ENCODE data around the gene GPC5.
"Not testable (repeated sequence)": the region's sequence is repeated elsewhere in the genome, so short reads cannot be mapped to it uniquely, and the experiment has no call there.

Gene GPC5

GRCh38 chr13:91659256-91660075 is 261.0 kb downstream of the GPC5 start:
- no peak for DNase-seq

- no peak for DNase-seq
Observed at GRCh38 chr13:91660076-91660415, 261.6 kb downstream of the GPC5 start.

GRCh38 chr13:91661692-91662490 is 263.5 kb downstream of the GPC5 start:
- no peak for DNase-seq

GRCh38 chr13:91664039-91664438 is 265.6 kb downstream of the GPC5 start:
- peak in 1 of 2 experiments; percentile 64 for DNase-seq

GRCh38 chr13:91667486-91667885 is 269.1 kb downstream of the GPC5 start:
- no peak for DNase-seq

- DNase-seq, result no peak
Observed at GRCh38 chr13:91668866-91669495, 270.6 kb downstream of the GPC5 start.

- not testable (repeated sequence) for DNase-seq
Observed at GRCh38 chr13:91674347-91674746, 275.9 kb downstream of the GPC5 start.

GRCh38 chr13:91684746-91685145 is 286.3 kb downstream of the GPC5 start:
- DNase-seq, result no peak

GRCh38 chr13:91690944-91691343 is 292.5 kb downstream of the GPC5 start:
- no peak for DNase-seq

GRCh38 chr13:91693466-91693865 is 295.0 kb downstream of the GPC5 start:
- peak in 1 of 2 experiments; percentile 26 for DNase-seq

GRCh38 chr13:91698308-91698707 is 299.9 kb downstream of the GPC5 start:
- no peak for DNase-seq

- DNase-seq, result no peak
Observed at GRCh38 chr13:91698767-91699166, 300.3 kb downstream of the GPC5 start.

- DNase-seq, result no peak
Observed at GRCh38 chr13:91699863-91700262, 301.4 kb downstream of the GPC5 start.

- no peak for DNase-seq
Observed at GRCh38 chr13:91701975-91702374, 303.6 kb downstream of the GPC5 start.

GRCh38 chr13:91702411-91702810 is 304.0 kb downstream of the GPC5 start:
- DNase-seq, result no peak

- no peak for DNase-seq
Observed at GRCh38 chr13:91704398-91704797, 306.0 kb downstream of the GPC5 start.

GRCh38 chr13:91708558-91708957 is 310.1 kb downstream of the GPC5 start:
- DNase-seq, result no peak

GRCh38 chr13:91709180-91709579 is 310.8 kb downstream of the GPC5 start:
- no peak for DNase-seq

- no peak for DNase-seq
Observed at GRCh38 chr13:91710733-91711132, 312.3 kb downstream of the GPC5 start.

- DNase-seq, result peak in 1 of 2 experiments; percentile 4
Observed at GRCh38 chr13:91714855-91715254, 316.4 kb downstream of the GPC5 start.

- no peak for DNase-seq
Observed at GRCh38 chr13:91716436-91717065, 318.1 kb downstream of the GPC5 start.

GRCh38 chr13:91719033-91719432 is 320.6 kb downstream of the GPC5 start:
- no peak for DNase-seq

GRCh38 chr13:91721413-91721812 is 323.0 kb downstream of the GPC5 start:
- peak in 1 of 2 experiments; percentile 23 for DNase-seq

All from NCI-H524 (cell line).